NCI-H748 treated with DMSO at 0.1 percent for 48 hours (cell line): Measurements from ENCODE around the gene MFNG.
"Not testable (repeated sequence)": the region's sequence is repeated elsewhere in the genome, so short reads cannot be mapped to it uniquely, and the experiment has no call there.

Experiments
- DNase-seq: peaks from one replicate; lab custom pipeline; 2025; lab: John Stamatoyannopoulos, UW

MFNG gene

GRCh38 chr22:37486224-37486845 is at the start of gene MFNG:
Gene MFNG, minus strand, starts transcription at chr22:37486384. Its CDS starts 207 bp downstream, at chr22:37486177.
- DNase-seq = peak; percentile 3

- no peak for DNase-seq
These were observed 49.0 kb upstream of the MFNG start for GRCh38 chr22:37535159-37535558.

- no peak for DNase-seq
These were observed 48.3 kb upstream of the MFNG start for GRCh38 chr22:37534445-37534844.

GRCh38 chr22:37533995-37534394 is 47.8 kb upstream of the MFNG start:
- no peak for DNase-seq

GRCh38 chr22:37529652-37530345 is 43.6 kb upstream of the MFNG start:
- no peak for DNase-seq

GRCh38 chr22:37527952-37528351 is 41.8 kb upstream of the MFNG start:
- DNase-seq = not testable (repeated sequence)

- not testable (repeated sequence) for DNase-seq
These were observed 41.0 kb upstream of the MFNG start for GRCh38 chr22:37527081-37527752.

- no peak for DNase-seq
These were observed 40.2 kb upstream of the MFNG start for GRCh38 chr22:37526376-37526775.

- no peak for DNase-seq
These were observed 39.7 kb upstream of the MFNG start for GRCh38 chr22:37525746-37526350.

- DNase-seq = no peak
These were observed 39.0 kb upstream of the MFNG start for GRCh38 chr22:37525073-37525745.

GRCh38 chr22:37522482-37522881 is 36.3 kb upstream of the MFNG start:
- no peak for DNase-seq

GRCh38 chr22:37521236-37521739 is 35.1 kb upstream of the MFNG start:
- no peak for DNase-seq

- DNase-seq = no peak
These were observed 34.6 kb upstream of the MFNG start for GRCh38 chr22:37520776-37521191.

GRCh38 chr22:37519268-37520195 is 33.3 kb upstream of the MFNG start, which contains the start of gene CARD10:
Gene CARD10, minus strand, starts transcription at chr22:37519415. Its CDS starts 215 bp downstream, at chr22:37519200.
- no peak for DNase-seq

GRCh38 chr22:37518509-37519267 is 32.5 kb upstream of the MFNG start:
- DNase-seq = no peak

- no peak for DNase-seq
These were observed 31.8 kb upstream of the MFNG start for GRCh38 chr22:37517826-37518450.

- DNase-seq = no peak
These were observed 30.3 kb upstream of the MFNG start for GRCh38 chr22:37516456-37516855.

- DNase-seq = no peak
These were observed 29.7 kb upstream of the MFNG start for GRCh38 chr22:37515901-37516300.

- no peak for DNase-seq
These were observed 28.4 kb upstream of the MFNG start for GRCh38 chr22:37514526-37515051.
